NT2/D1 (cell line): ENCODE results near the gene PARP8.

ENCODE experiments used
- SUZ12 ChIP-seq: IDR thresholded peaks from 2 replicates; pipeline ENCODE4 v1.6.1; 2011; ENCODE audit not compliant: insufficient read length, insufficient read depth; ENCODE audit errors: extremely low read depth
- YY1 ChIP-seq: IDR thresholded peaks from 2 replicates; pipeline ENCODE4 v1.6.1; 2011; ENCODE audit not compliant: insufficient read length, insufficient read depth
- ZNF274 ChIP-seq: IDR thresholded peaks from 2 replicates; pipeline ENCODE4 v1.6.1; 2011; ENCODE audit warnings: mild to moderate bottlenecking, low read depth, low read length

DNA sequence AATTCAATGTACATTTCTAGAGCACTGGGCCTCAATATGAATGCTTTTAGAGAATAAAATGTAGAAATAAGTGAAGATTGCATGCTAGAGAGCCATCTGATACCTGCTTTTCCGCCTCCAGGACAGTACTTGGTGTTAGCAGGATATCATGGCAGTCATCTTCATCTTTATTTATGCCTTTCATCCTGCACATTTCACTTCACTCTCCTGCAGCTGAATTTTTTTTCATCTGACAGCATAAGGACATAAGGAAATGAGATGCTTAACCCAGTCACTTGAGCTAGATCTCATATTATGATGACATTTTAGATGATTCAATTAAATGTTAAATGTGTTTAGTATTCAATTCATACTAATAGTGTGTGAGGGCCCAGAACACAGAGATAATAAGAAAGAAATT, 162.6 kb downstream of the PARP8 start:
- TF ChIP-seq ZNF274 (no peak), YY1 (no peak), SUZ12 (no peak)
